Activated CD4-positive, CD25-positive, alpha-beta regulatory T cell treated with anti-CD3 and anti-CD28 coated beads, Interleukin-2, amount 50 U/mL, for 72 hours (primary cell): Measurements from ENCODE around the gene PTPRH.

Experiments used
- DNase-seq: peaks from one replicate; pipeline ENCODE4 v3.0.0; 2021

The PTPRH gene

GRCh38 chr19:55246462-55247451 is 37.5 kb upstream of the PTPRH start:
- DNase-seq: no peak

GRCh38 chr19:55245236-55245904 is 36.1 kb upstream of the PTPRH start:
- DNase-seq: no peak

GRCh38 chr19:55244004-55244680 is 34.8 kb upstream of the PTPRH start:
- no peak for DNase-seq

GRCh38 chr19:55242517-55242916 is 33.2 kb upstream of the PTPRH start:
- DNase-seq: no peak

- no peak for DNase-seq
These were observed 32.7 kb upstream of the PTPRH start for GRCh38 chr19:55241935-55242464.

GRCh38 chr19:55241143-55241934 is 32.0 kb upstream of the PTPRH start:
- no peak for DNase-seq

- no peak for DNase-seq
These were observed 31.4 kb upstream of the PTPRH start for GRCh38 chr19:55240713-55241020.

- DNase-seq: no peak
These were observed 29.7 kb upstream of the PTPRH start for GRCh38 chr19:55239004-55239403.

- DNase-seq: no peak
These were observed 28.7 kb upstream of the PTPRH start for GRCh38 chr19:55238030-55238429.

- no peak for DNase-seq
These were observed 23.7 kb upstream of the PTPRH start for GRCh38 chr19:55232986-55233385.

- DNase-seq: no peak
These were observed 22.9 kb upstream of the PTPRH start for GRCh38 chr19:55232286-55232602.

GRCh38 chr19:55231391-55232285 is 22.3 kb upstream of the PTPRH start:
- no peak for DNase-seq

GRCh38 chr19:55230780-55231179 is 21.5 kb upstream of the PTPRH start:
- DNase-seq: no peak

GRCh38 chr19:55230329-55230728 is 21.0 kb upstream of the PTPRH start:
- DNase-seq: no peak

- DNase-seq: no peak
These were observed 20.5 kb upstream of the PTPRH start for GRCh38 chr19:55229789-55230182.

GRCh38 chr19:55229145-55229788 is 20.0 kb upstream of the PTPRH start:
- DNase-seq: no peak

GRCh38 chr19:55228403-55229031 is 19.2 kb upstream of the PTPRH start, which contains the start of gene TMEM86B:
Gene TMEM86B (minus strand): TSS chr19:55228763. CDS start chr19:55228741, 22 bp downstream.
- no peak for DNase-seq

GRCh38 chr19:55228015-55228391 is 18.7 kb upstream of the PTPRH start:
- DNase-seq: no peak

GRCh38 chr19:55227241-55228014 is 18.1 kb upstream of the PTPRH start:
- no peak for DNase-seq

- DNase-seq: no peak
These were observed 17.5 kb upstream of the PTPRH start for GRCh38 chr19:55226788-55227187.
